CD14-positive monocyte (primary cell): ENCODE data around the gene MORF4L2. TPM values are rescaled to one million over a fixed set of nuclear protein-coding genes. Genes with fewer than 3 reads are reported as not detected.

Experiments
- DNase-seq, 3 donors: peaks; one replicate each; pipeline ENCODE4 v3.0.0-alpha.2; 2011 to 2022
- H2AFZ ChIP-seq: 2 replicates; pipeline ENCODE4 v1.6.0; 2012; ENCODE audit warnings: mild to moderate bottlenecking, low read depth, low read length, inconsistent platforms; ENCODE audit not compliant: insufficient read depth, poor library complexity, severe bottlenecking
- H3K27ac ChIP-seq, 2 donors: 1 replicate in 1 of 2; 2 replicates in 1 of 2; pipeline ENCODE4 v1.5.1; 2012 to 2013; ENCODE audit warnings: low read length in 2 of 2, control low read depth in 1 of 2, inconsistent platforms in 1 of 2, low read depth in 1 of 2, mild to moderate bottlenecking in 1 of 2
- H3K27me3 ChIP-seq, 2 donors: one replicate each; pipeline versions ENCODE4 v1.6.0 to v1.6.1; 2011 to 2013; ENCODE audit warnings: low read length in 2 of 2; ENCODE audit not compliant: control insufficient read depth in 2 of 2, insufficient read depth in 2 of 2
- H3K36me3 ChIP-seq, 2 donors: replicated peaks in 1 of 2; 1 replicate in 1 of 2; 2 replicates in 1 of 2; pipeline versions ENCODE4 v1.5.1 to v1.6.1; 2012 to 2013; ENCODE audit warnings: low read length in 2 of 2, control low read depth in 1 of 2, inconsistent platforms in 1 of 2, mild to moderate bottlenecking in 1 of 2; ENCODE audit not compliant: insufficient read depth in 2 of 2, control insufficient read depth in 1 of 2
- H3K4me1 ChIP-seq, 2 donors: 1 replicate in 1 of 2; 2 replicates in 1 of 2; pipeline versions ENCODE4 v1.5.1 to v1.6.1; 2012 to 2013; ENCODE audit warnings: low read length in 2 of 2, control low read depth in 1 of 2, inconsistent platforms in 1 of 2, mild to moderate bottlenecking in 1 of 2, moderate library complexity in 1 of 2; ENCODE audit not compliant: insufficient read depth in 2 of 2, control insufficient read depth in 1 of 2
- H3K4me2 ChIP-seq: replicated peaks from 2 replicates; pipeline ENCODE3; 2012; ENCODE audit warnings: low read length, moderate library complexity, mild to moderate bottlenecking; ENCODE audit not compliant: poor library complexity, severe bottlenecking; ENCODE audit errors: extremely low read depth
- H3K4me3 ChIP-seq, 3 experiments: fragments of 200-600 bp in 1 of 3; sonication (generic) in 1 of 3; replicated peaks in 1 of 3; 1 replicate in 2 of 3; 2 replicates in 1 of 3; pipeline ENCODE4 v1.5.1; 2011 to 2013; ENCODE audit warnings: low read length in 3 of 3, mild to moderate bottlenecking in 3 of 3, control low read depth in 2 of 3, low read depth in 2 of 3, inconsistent platforms in 1 of 3, moderate library complexity in 1 of 3
- H3K79me2 ChIP-seq: 2 replicates; pipeline ENCODE4 v1.6.0; 2012; ENCODE audit warnings: mild to moderate bottlenecking, control low read depth, inconsistent platforms, low read length, moderate library complexity; ENCODE audit not compliant: insufficient read depth
- H3K9ac ChIP-seq: 2 replicates; pipeline ENCODE4 v1.6.0; 2017; ENCODE audit warnings: low read length, mild to moderate bottlenecking; ENCODE audit not compliant: insufficient read depth, poor library complexity, severe bottlenecking
- H3K9me3 ChIP-seq, 2 donors: replicated peaks in 1 of 2; 1 replicate in 1 of 2; 2 replicates in 1 of 2; pipeline versions ENCODE4 v1.5.1 to v1.6.1; 2012 to 2013; ENCODE audit warnings: low read length in 2 of 2, control low read depth in 1 of 2; ENCODE audit not compliant: control insufficient read depth in 1 of 2, insufficient read depth in 1 of 2
- H4K20me1 ChIP-seq: 2 replicates; pipeline ENCODE4 v1.6.0; 2012; ENCODE audit warnings: mild to moderate bottlenecking, low read length, control low read depth, moderate library complexity; ENCODE audit not compliant: insufficient read depth
- H3K27ac Mint-ChIP-seq, 7 donors: one replicate each; pipeline ENCODE4 v1.8.0; 2020; ENCODE audit warnings: mild to moderate bottlenecking in 7 of 7, mixed read lengths in 7 of 7, moderate library complexity in 6 of 7, inconsistent platforms in 2 of 7
- H3K27me3 Mint-ChIP-seq, 3 donors: one replicate each; pipeline ENCODE4 v1.8.0; 2021 to 2022; ENCODE audit warnings: low read depth in 3 of 3, mild to moderate bottlenecking in 3 of 3, mixed read lengths in 3 of 3, moderate library complexity in 3 of 3, inconsistent platforms in 1 of 3
- H3K36me3 Mint-ChIP-seq, 2 donors: one replicate each; pipeline ENCODE4 v1.8.0; 2020; ENCODE audit warnings: mixed read lengths in 2 of 2, inconsistent platforms in 1 of 2, mild to moderate bottlenecking in 1 of 2
- H3K4me1 Mint-ChIP-seq: one replicate; pipeline ENCODE4 v1.8.0; 2020; ENCODE audit warnings: mild to moderate bottlenecking, mixed read lengths
- H3K4me3 Mint-ChIP-seq, 2 donors: one replicate each; pipeline ENCODE4 v1.8.0; 2020; ENCODE audit warnings: mild to moderate bottlenecking in 2 of 2, mixed read lengths in 2 of 2, moderate library complexity in 1 of 2
- H3K9me3 Mint-ChIP-seq, 7 donors: one replicate each; pipeline ENCODE4 v1.8.0; 2020 to 2022; ENCODE audit warnings: mixed read lengths in 7 of 7, mild to moderate bottlenecking in 6 of 7, moderate library complexity in 6 of 7, inconsistent platforms in 2 of 7
- WGBS: methylation state at CpG from one replicate; pipeline ENCODE4 v1.1.5; 2013; ENCODE audit warnings: missing lambda C conversion rate; ENCODE audit not compliant: insufficient coverage; 5-methylcytosine and 5-hydroxymethylcytosine counted together
- intact Hi-C, 2 donors: fragments of 100-400 bp; cut with micrococcal nuclease; formaldehyde crosslinking; loops; one replicate each; pipeline versions ENCODE4 v1.15.0 to v1.15.1; 2023
- polyA plus RNA-seq, 3 donors: library from polyadenylated mRNA; depleted of rRNA in 1 of 3; unstranded in 2 of 3; stranded (reverse) in 1 of 3; fragments of 300-500 nt in 2 of 3; fragments of >200 nt in 1 of 3; fragmentation: Illumina TruSeq in 2 of 3; gene quantifications; 1 replicate in 2 of 3; 2 replicates in 1 of 3; pipeline ENCODE4 v1.2.3, GENCODE V29; 2012 to 2021
- TF ChIP-seq, protein P1 (sequence below): fragments of 200-600 bp; IDR thresholded peaks from one replicate; pipeline ENCODE4 v1.8.0; 2022; ENCODE audit warnings: antibody characterized with exemption, mild to moderate bottlenecking

Gene MORF4L2
- polyA plus RNA-seq, 3 donors = 83.5 to 86.4 (median 83.9) TPM

DNA sequence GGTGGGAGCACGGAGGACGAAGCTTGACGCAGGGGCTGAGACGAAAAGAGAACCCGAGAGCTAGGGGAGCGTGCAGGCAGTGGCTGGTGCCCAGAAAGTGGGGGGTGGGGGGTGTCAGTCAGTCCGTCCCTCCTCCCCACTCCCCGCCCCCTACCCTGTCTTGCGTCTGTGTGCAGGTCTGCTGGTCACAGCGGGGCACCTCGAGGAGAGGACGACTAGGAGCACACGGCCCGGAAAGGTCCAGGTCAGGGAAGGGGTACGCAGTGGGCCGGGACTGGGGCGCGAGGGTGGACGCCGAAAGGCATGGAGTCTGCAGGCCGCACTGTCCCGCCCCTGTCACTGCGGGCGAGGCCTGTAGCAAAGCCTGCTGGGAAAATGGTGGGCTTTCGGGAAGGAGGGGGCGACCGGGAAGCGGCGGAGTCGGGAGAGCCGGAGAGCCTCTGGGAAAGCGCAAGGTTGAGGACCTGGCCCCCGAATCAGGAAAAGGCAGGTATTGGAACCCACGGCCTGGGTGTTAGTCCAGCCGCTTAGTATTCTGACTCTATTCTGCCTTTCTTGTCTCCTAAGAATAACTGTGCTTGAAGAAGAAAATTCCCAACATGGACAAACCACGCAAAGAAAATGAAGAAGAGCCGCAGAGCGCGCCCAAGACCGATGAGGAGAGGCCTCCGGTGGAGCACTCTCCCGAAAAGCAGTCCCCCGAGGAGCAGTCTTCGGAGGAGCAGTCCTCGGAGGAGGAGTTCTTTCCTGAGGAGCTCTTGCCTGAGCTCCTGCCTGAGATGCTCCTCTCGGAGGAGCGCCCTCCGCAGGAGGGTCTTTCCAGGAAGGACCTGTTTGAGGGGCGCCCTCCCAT is 57.0 kb downstream of the MORF4L2 start:
- Histone ChIP-seq H3K79me2 (no peaks in the 10 kb centered on the region), H3K4me1 (peaks cover 0 to 5% of the 10 kb centered on the region in 2 donors), H3K9ac (peak overlapping the region; percentile 68), H3K4me3 (peak overlapping the region; percentile 75 to 82 (median 77)), H2AFZ (peak overlapping the region; percentile 75), H4K20me1 (no peaks in the 10 kb centered on the region), H3K27me3 (no peaks in the 10 kb centered on the region), H3K27ac (peak overlapping the region; percentile 44 to 58), H3K9me3 (no peaks in the 10 kb centered on the region), H3K4me2 (peak overlapping the region; percentile 78), H3K36me3 (no peaks in the 10 kb centered on the region)
- peak overlapping the region; percentile 90 to 94 for H3K4me3 Mint-ChIP-seq
- DNase-seq = peak in 2 of 3 donors; percentile 2
- TF ChIP-seq, protein P1, sequence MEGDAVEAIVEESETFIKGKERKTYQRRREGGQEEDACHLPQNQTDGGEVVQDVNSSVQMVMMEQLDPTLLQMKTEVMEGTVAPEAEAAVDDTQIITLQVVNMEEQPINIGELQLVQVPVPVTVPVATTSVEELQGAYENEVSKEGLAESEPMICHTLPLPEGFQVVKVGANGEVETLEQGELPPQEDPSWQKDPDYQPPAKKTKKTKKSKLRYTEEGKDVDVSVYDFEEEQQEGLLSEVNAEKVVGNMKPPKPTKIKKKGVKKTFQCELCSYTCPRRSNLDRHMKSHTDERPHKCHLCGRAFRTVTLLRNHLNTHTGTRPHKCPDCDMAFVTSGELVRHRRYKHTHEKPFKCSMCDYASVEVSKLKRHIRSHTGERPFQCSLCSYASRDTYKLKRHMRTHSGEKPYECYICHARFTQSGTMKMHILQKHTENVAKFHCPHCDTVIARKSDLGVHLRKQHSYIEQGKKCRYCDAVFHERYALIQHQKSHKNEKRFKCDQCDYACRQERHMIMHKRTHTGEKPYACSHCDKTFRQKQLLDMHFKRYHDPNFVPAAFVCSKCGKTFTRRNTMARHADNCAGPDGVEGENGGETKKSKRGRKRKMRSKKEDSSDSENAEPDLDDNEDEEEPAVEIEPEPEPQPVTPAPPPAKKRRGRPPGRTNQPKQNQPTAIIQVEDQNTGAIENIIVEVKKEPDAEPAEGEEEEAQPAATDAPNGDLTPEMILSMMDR = no peak
- no peaks in the 10 kb centered on the region for H3K36me3 Mint-ChIP-seq
- 0% methylated on average over 20 of the region's 49 CpGs for WGBS
- H3K4me1 Mint-ChIP-seq = peaks cover 14% of the 10 kb centered on the region
- peaks cover 0 to 2% (median 0%) of the 10 kb centered on the region in 7 donors for H3K9me3 Mint-ChIP-seq
- H3K27ac Mint-ChIP-seq = peak overlapping the region in 6 of 7 donors; percentile 61 to 88 (median 74)
- intact Hi-C loops = no loop called here
- peaks cover 0 to 4% (median 0%) of the 10 kb centered on the region in 3 donors for H3K27me3 Mint-ChIP-seq

DNA sequence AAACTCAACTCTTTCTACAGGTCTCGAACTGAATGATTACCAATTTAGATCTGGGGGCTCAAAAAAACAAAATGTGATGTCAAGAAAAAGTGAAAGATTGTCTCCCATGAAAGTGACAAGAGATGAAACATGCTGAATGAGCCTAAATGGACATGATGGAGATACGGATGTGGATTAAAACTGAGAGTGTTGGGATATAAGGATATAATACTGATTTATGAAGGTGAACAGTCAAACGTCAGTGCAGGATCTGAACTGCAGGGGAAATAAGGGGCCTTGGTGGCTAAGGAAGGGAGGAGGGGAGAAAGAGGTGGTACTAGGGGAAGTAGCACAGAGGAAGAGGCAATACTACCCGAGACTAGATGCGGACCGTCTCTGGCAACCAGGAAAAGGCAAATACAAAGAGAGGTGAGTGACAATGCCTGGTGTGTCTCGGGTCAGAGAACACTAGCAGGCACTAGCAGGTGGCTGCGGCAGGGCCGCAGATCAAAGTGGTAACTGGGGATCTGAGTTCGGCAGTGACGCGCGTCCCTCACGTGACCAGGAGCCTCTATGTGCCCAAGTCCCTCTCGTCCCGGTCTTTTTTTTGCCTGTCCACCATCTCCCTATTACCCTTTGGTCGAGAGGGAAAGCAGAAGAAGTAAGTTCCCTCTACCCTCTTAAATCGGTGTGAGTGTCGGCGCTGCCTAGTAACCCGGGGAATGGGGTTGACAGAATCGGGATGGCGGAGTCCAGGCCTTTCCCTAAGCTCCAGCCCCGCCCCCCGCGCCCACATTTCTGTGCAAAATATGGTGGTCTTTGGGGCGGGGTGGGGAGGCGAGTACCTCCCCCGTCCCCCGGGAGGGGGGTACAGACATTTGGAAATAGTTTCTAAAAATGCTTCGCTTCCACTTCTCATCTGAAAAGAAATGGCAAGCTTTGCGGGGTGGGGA is 57.8 kb downstream of the MORF4L2 start, which contains the start of gene TCEAL1:
Gene TCEAL1 (plus strand): TSS at position 590 of the 932 bp plus-strand sequence. CDS start 942 bp downstream, outside the sequence.
- intact Hi-C loops = no loop called here
- peak within 1 kb of the TSS; percentile 78 for H3K4me2 ChIP-seq
- H3K36me3 Mint-ChIP-seq = no peaks in the 10 kb centered on the region
- no peaks in the 10 kb centered on the region for H4K20me1 ChIP-seq
- peak within 1 kb of the TSS; percentile 75 for H2AFZ ChIP-seq
- peak within 1 kb of the TSS; percentile 75 to 82 (median 77) for H3K4me3 ChIP-seq
- no peaks in the 10 kb centered on the region for H3K36me3 ChIP-seq
- no peaks in the 10 kb centered on the region for H3K9me3 ChIP-seq
- peak in 2 of 3 donors; percentile 9 to 21 for DNase-seq
- H3K4me1 Mint-ChIP-seq = peaks cover 14% of the 10 kb centered on the region
- TF ChIP-seq, protein P1 = no peak
- H3K27me3 ChIP-seq = no peaks in the 10 kb centered on the region
- H3K9me3 Mint-ChIP-seq = no peaks in the 10 kb centered on the region
- peaks cover 0 to 5% of the 10 kb centered on the region in 2 donors for H3K4me1 ChIP-seq
- H3K27ac ChIP-seq = peak within 1 kb of the TSS; percentile 44 to 58
- H3K4me3 Mint-ChIP-seq = peak within 1 kb of the TSS; percentile 90 to 94
- H3K27me3 Mint-ChIP-seq = peaks cover 0 to 5% (median 0%) of the 10 kb centered on the region in 3 donors
- no peaks in the 10 kb centered on the region for H3K79me2 ChIP-seq
- peak within 1 kb of the TSS; percentile 68 for H3K9ac ChIP-seq
- WGBS = 0% methylated on average over 6 of the region's 32 CpGs
- peak within 1 kb of the TSS; percentile 67 to 88 (median 77) for H3K27ac Mint-ChIP-seq
